ENCODE data around the gene KRTAP4-9. TPM values are rescaled to one million over a fixed set of nuclear protein-coding genes. Genes with fewer than 3 reads are reported as not detected.

Gene KRTAP4-9
- total RNA-seq, 1 donor from 2014 or later, result not detected

DNA sequence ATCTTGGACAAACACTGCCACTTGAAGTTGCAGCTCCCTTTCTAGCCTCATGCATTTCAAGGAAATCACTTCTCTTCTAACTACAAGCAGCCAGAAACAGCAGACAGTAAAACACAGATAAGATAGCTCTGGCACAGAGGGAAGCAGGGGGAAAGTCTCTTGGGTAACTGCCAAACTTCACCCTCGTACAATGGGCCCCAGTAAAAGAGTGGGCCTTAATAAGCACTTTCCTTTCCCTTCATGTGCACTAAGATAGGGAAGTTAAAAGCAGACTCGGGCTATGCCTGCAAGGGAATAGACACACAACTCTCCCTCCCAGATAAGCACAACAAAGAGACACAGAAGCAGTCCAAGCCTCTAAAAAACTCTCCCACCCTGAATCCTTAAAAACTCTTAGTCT, 48.7 kb downstream of the KRTAP4-9 start:
- ATAC-seq (no peak), DNase-seq (ENCODE audit: low spot score) (no peak)
- intact Hi-C loops (cut with DNase I), result no loop called here

Other genes with a start within 250 kb of the KRTAP4-9 start
- gene KRT12, start 238.2 kb upstream of the KRTAP4-9 start, total RNA-seq, result not detected
- not detected for gene KRT20, start 220.1 kb upstream of the KRTAP4-9 start, total RNA-seq
- 0.53 TPM for gene KRT23, start 167.7 kb upstream of the KRTAP4-9 start, total RNA-seq
- not detected for gene KRT39, start 138.4 kb upstream of the KRTAP4-9 start, total RNA-seq
- not detected for gene KRT40, start 121.1 kb upstream of the KRTAP4-9 start, total RNA-seq
- gene KRTAP3-3, start 111.2 kb upstream of the KRTAP4-9 start, total RNA-seq, result not detected
- gene KRTAP3-2, start 105.5 kb upstream of the KRTAP4-9 start, total RNA-seq, result not detected
- gene KRTAP3-1, start 96.3 kb upstream of the KRTAP4-9 start, total RNA-seq, result not detected
- not detected for gene KRTAP1-5, start 78.2 kb upstream of the KRTAP4-9 start, total RNA-seq
- not detected for gene KRTAP1-4, start 75.2 kb upstream of the KRTAP4-9 start, total RNA-seq
- gene KRTAP1-3, start 70.5 kb upstream of the KRTAP4-9 start, total RNA-seq, result not detected
- gene KRTAP1-1, start 63.9 kb upstream of the KRTAP4-9 start, total RNA-seq, result not detected
- gene KRTAP2-1, start 58.1 kb upstream of the KRTAP4-9 start, total RNA-seq, result not detected
- not detected for gene KRTAP2-2, start 50.2 kb upstream of the KRTAP4-9 start, total RNA-seq
- not detected for gene KRTAP2-3, start 45.3 kb upstream of the KRTAP4-9 start, total RNA-seq
- gene KRTAP2-4, start 39.5 kb upstream of the KRTAP4-9 start, total RNA-seq, result not detected
- gene KRTAP4-7, start 21.2 kb upstream of the KRTAP4-9 start, total RNA-seq, result not detected
- not detected for gene KRTAP4-8, start 7.2 kb upstream of the KRTAP4-9 start, total RNA-seq
- gene KRTAP4-16, start 3.2 kb upstream of the KRTAP4-9 start, total RNA-seq, result not detected
- not detected for gene KRTAP4-11, start 13.0 kb downstream of the KRTAP4-9 start, total RNA-seq
- gene KRTAP4-12, start 18.8 kb downstream of the KRTAP4-9 start, total RNA-seq, result not detected
- not detected for gene KRTAP4-6, start 35.2 kb downstream of the KRTAP4-9 start, total RNA-seq
- gene KRTAP4-5, start 44.4 kb downstream of the KRTAP4-9 start, total RNA-seq, result not detected
- gene KRTAP4-4, start 55.4 kb downstream of the KRTAP4-9 start, total RNA-seq, result not detected
- gene KRTAP4-3, start 62.8 kb downstream of the KRTAP4-9 start, total RNA-seq, result not detected
- gene KRTAP4-2, start 72.8 kb downstream of the KRTAP4-9 start, total RNA-seq, result not detected
- gene KRTAP4-1, start 79.5 kb downstream of the KRTAP4-9 start, total RNA-seq, result not detected
- not detected for gene KRTAP9-1, start 84.5 kb downstream of the KRTAP4-9 start, total RNA-seq
- gene KRTAP9-2, start 121.3 kb downstream of the KRTAP4-9 start, total RNA-seq, result not detected
- gene KRTAP9-3, start 127.1 kb downstream of the KRTAP4-9 start, total RNA-seq, result not detected
- not detected for gene KRTAP9-8, start 132.6 kb downstream of the KRTAP4-9 start, total RNA-seq
- gene KRTAP9-4, start 144.3 kb downstream of the KRTAP4-9 start, total RNA-seq, result not detected
- not detected for gene KRTAP9-9, start 150.0 kb downstream of the KRTAP4-9 start, total RNA-seq
- not detected for gene KRTAP9-6, start 160.0 kb downstream of the KRTAP4-9 start, total RNA-seq
- gene KRTAP9-7, start 170.3 kb downstream of the KRTAP4-9 start, total RNA-seq, result not detected
- gene KRTAP29-1, start 197.5 kb downstream of the KRTAP4-9 start, total RNA-seq, result not detected
- gene KRTAP16-1, start 203.9 kb downstream of the KRTAP4-9 start, total RNA-seq, result not detected
- not detected for gene KRTAP17-1, start 210.3 kb downstream of the KRTAP4-9 start, total RNA-seq
- gene KRT33A, start 245.4 kb downstream of the KRTAP4-9 start, total RNA-seq, result not detected